Kidney tubule cell (primary cell): Measurements from ENCODE around the gene MRTFA.

Experiments used
- DNase-seq: peaks from one replicate; pipeline ENCODE4 v3.0.0-alpha.2; 2018; ENCODE audit warnings: low spot score

The MRTFA gene

DNA sequence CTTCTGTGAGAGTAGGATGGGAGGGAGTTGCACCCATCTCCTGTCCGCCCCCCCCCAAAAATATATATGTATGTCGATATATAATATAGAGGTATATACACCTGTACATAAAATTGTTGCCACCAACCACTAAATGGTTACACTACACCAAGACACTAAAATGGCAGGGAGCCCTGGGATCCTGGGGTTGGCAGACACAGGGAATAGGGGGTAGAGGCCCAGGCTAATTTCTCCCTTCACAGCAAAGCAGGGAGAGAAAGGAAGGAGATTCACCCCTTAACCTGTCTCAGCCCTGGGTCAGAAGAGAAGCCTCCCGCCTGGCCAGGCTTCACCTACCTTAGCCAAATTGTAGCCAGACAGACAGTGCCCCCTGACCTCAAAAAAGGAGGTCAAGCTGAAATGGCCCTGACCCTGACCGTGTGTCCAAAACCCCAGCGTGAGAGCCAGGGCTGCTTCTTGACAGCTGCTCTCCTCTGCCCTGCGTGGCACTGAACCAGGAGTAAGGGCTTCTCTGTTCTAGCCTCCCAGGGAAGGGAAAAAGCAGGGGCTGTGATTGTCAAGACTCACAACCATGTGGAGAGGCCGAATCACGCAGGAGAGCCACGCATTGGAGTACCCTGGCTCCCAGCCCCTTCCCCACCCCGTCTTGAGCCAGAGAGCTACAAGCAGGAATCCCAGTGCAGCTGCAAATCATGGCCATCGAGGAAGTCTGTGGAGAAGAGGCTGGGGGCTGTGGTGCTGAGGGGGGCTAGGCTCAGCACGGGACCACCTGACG is 225.6 kb downstream of the MRTFA start:
- no peak for DNase-seq

- peak; percentile 16 for DNase-seq
These were observed 226.2 kb downstream of the MRTFA start for GRCh38 chr22:40410272-40410671.

GRCh38 chr22:40409613-40410113 is 226.9 kb downstream of the MRTFA start:
- no peak for DNase-seq

DNA sequence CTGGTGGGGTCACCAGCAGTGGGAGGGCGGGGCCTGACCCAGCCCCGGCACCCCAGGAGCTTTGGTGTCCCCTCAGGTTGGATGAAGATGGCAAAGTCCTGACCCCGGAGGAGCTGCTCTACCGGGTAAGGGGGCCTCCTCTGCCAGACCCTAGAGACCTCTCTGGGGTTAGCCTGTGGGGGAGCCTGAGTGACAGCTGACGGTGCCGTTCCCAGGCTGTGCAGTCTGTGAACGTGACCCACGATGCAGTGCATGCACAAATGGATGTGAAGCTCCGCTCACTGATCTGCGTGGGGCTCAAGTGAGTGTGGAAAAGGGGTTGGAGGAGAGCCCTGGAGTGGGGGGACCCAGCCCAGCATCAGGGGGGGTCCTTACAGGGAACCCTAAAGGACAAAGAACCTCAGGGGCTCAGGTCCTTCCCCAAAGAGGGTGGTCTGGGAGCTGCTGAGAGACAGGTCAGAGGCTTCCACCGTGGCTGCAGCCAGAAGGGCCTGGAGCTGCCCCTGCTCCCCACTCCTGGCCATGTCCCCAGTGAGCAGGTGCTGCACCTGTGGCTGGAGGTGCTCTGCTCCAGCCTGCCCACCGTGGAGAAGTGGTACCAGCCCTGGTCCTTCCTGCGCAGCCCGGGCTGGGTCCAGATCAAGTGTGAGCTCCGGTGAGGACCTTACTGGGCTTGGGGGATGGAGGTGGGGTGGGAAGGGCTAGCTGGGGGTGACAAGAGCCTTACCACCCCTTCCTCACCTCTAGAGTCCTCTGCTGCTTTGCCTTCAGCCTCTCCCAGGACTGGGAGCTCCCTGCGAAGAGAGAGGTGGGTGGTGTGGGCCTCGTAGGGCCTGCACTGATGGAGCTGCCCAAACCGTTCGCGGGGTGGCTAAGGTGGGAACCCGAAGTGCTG is 227.6 kb downstream of the MRTFA start:
- no peak for DNase-seq

DNA sequence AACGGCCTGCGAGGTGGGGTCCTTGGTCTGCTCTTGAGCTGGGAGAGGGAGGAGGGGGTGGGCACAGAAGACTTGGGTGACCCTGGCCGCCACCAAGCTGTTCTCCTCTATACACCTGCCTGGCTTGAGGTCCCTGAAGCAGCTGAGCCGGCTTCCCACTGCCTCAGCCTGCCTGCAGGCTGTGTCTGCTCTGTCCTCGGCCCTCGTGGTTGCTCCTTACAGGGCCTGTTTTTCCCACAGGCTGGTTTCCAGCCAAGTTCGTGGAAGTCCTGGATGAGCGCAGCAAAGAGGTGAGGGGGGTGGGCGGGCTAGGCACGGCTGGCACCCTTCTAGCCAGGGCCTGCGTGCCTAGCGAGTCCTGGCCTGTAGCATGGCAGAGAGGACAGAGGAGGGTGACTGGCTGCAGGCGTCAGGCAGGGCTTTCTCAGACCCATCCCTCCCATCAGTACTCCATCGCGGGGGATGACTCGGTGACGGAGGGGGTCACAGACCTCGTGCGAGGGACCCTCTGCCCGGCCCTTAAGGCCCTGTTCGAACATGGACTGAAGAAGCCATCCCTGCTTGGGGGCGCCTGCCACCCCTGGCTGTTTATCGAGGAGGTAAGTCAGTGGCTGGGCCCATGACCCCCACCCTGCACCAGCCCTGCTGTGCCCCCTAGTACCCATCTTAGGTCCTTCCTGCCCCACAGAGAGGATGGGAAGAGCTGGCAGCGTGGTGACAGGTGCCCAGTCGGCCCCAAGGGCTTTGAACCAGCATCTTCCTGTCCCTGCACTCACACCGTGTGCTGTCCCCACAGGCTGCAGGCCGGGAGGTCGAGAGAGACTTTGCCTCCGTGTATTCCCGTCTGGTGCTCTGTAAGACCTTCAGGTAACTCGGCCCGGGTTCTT is 228.4 kb downstream of the MRTFA start:
- no peak for DNase-seq

- no peak for DNase-seq
These were observed 229.3 kb downstream of the MRTFA start for GRCh38 chr22:40407021-40407761.

GRCh38 chr22:40406063-40406890 is 230.2 kb downstream of the MRTFA start:
- no peak for DNase-seq

- DNase-seq, result no peak
These were observed 231.1 kb downstream of the MRTFA start for GRCh38 chr22:40405178-40406062.

- DNase-seq, result no peak
These were observed 232.0 kb downstream of the MRTFA start for GRCh38 chr22:40404251-40405177.

DNA sequence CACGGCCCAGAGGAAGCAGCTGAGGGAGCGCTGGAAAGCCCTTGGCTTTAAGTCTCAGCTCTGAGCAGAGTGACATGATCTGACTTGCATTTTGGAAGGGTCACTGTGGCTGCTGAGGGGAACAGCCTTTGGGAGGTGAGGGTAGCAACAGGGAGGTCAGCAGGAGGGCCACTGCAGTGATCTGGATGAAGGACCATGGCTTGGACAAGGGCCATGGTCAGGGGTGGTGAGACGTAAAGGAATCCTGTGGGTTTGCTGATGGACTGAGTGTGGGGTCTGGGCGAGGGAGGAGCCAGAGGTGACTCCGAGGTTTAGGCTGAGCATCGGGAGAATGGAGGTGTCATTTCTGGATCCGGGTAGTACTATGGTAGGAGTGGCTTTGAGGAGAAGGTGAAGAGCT is 232.9 kb downstream of the MRTFA start:
- DNase-seq, result no peak

- DNase-seq, result no peak
These were observed 233.4 kb downstream of the MRTFA start for GRCh38 chr22:40403141-40403540.

GRCh38 chr22:40401981-40402406 is 234.5 kb downstream of the MRTFA start:
- no peak for DNase-seq

GRCh38 chr22:40401532-40401931 is 235.0 kb downstream of the MRTFA start:
- DNase-seq, result no peak

DNA sequence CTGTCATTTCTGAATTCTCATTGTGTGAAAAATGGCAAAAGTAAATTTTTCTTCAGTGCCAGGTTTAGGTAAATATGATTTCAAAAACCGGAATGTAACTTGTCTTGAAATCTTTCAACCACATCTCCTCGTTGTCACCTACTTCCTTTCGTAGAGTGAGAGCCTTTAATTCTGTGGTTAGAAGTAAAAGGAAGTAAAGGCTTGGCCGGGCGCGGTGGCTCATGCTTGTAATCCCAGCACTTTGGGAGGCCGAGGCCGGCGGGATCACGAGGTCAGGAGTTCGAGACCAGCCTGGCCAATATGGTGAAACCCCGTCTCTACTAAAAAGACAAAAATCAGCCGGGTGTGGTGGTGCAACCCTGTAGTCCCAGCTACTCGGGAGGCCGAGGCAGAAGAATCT is 236.4 kb downstream of the MRTFA start:
- DNase-seq, result no peak

- no peak for DNase-seq
These were observed 236.9 kb downstream of the MRTFA start for GRCh38 chr22:40399621-40400020.

- no peak for DNase-seq
These were observed 239.1 kb downstream of the MRTFA start for GRCh38 chr22:40397396-40397795.

GRCh38 chr22:40396882-40397281 is 239.6 kb downstream of the MRTFA start:
- DNase-seq, result peak; percentile 68

DNA sequence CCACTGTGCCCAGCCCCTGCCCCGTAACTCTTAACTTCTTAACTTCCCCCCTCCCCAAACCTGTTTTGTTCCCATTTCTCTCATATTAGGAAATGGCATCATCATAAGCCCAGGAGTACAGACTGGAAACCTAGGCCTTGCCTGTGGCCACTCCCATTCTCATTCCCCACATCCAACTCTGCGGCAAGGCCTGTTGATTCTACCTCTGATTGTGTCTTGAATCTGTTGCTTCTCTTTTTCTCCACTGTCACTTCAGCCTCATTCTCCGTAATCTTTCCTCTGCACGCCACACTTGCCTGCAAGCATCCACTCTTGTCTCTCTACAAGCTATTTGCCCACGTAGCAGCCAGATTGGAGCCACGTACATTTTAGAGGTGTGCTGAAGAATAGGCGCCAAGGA is 240.9 kb downstream of the MRTFA start:
- DNase-seq, result no peak
